HG03060 (cell line): Measurements from ENCODE around the gene PEMT.
"Not testable (repeated sequence)": the region's sequence is repeated elsewhere in the genome, so short reads cannot be mapped to it uniquely, and the experiment has no call there.

Experiments
- ATAC-seq: cut with Tn5 transposase; IDR thresholded peaks from one replicate; pipeline ENCODE4 v1.9.1; 2021; ENCODE audit warnings: low read depth, moderate number of reproducible peaks; ENCODE audit not compliant: unreplicated experiment

The PEMT gene, protein sequence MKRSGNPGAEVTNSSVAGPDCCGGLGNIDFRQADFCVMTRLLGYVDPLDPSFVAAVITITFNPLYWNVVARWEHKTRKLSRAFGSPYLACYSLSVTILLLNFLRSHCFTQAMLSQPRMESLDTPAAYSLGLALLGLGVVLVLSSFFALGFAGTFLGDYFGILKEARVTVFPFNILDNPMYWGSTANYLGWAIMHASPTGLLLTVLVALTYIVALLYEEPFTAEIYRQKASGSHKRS

DNA sequence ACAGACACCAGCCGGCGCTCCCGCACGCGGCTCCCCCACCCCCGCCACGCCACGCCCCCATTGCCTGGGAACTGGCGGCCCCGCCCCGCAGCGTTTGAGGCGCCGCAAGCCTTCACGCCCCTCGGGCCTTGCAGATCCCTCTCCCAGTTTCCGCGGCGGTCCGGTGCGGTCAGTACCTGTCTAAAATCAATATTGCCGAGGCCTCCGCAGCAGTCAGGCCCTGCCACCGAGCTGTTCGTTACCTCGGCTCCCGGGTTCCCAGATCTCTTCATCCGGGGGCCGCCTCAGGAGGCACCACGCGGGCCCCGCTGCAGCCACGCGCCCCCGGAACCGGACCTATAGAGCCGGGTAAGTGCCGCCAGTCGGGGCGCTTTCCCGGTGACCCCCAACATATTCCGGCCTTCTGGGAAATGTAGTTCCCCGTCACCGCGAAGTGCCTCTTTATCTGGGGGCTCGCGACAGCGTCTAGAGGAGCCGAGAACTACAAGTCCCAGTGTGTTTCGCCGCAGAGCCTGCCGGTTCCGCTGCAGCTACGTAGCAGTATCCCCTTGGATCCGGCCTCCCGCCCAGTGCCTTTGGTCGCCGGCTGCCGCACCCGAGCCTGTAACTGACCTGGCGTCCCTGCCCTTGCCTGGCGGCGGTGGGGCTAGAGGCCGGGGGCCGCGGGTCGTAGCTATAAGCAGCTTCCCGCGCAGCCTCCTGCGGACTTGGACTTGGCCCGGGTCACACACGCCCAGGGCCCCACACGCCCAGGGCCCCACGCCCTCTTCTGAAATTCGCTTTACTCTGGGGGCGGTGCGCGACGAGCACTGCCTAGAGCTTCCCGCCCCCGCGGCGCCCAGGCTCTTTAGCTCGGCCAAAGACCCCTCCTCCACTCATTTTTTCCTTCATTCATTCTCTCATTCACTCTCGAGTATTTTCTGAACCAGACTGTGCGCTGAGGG is at the start of gene PEMT:
Gene PEMT (minus strand): TSS at position 354 of the 944 bp plus-strand sequence. CDS start 82 bp downstream, at position 272.
- ATAC-seq = peak; percentile 94

DNA sequence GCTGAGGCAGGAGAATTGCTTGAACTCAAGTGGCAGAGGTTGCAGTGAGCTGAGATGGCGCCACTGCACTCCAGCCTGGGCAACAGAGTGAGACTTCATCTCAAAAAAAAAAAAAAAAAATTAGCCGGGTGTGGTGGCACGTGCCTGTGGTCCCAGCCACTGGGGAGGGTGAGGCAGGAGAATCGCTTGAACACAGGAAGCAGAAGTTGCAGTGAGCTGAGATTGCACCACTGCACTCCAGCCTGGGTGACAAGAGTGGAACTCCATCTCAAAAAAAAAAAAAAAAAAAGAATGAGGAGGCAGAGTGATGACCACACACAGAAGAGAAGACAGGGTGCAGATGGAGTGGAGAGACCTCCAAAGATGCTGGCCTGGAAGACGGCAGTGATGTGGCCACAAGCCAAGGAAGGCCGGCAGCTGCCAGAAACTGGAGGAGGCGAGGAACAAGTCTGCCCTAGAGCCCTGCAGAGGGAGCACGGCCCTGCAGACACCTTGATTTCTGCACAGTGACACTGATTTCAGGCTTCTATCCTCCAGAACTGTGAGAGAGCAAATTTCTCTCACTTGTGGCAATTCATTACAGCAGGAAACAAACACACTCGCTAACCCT is 48.3 kb upstream of the PEMT start:
- ATAC-seq = not testable (repeated sequence)

- ATAC-seq = no peak
Observed at GRCh38 chr17:17638467-17638866, 47.0 kb upstream of the PEMT start.

GRCh38 chr17:17636272-17636885 is 44.9 kb upstream of the PEMT start:
- no peak for ATAC-seq

GRCh38 chr17:17635537-17636271 is 44.2 kb upstream of the PEMT start:
- ATAC-seq = not testable (repeated sequence)

- no peak for ATAC-seq
Observed at GRCh38 chr17:17635126-17635525, 43.6 kb upstream of the PEMT start.

DNA sequence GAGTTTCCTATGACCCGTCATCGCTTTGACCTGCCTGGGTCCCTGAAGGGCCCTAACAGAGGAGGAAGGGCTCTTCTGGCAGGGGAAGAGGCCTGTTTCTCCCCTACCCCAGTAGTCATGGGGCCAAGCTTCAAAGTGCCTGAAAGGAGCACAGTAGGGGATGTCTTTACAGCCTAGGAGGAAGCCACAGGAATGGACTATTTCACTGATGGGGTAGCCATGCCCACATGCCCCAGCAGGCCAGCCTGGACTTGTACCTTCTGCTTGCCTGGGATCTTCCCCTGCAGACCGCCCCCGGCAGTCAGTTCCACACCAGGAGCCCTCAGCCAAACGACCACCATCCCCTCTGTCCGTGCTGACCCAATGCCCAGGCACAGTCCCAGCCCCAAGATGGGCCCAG is 41.8 kb upstream of the PEMT start:
- no peak for ATAC-seq

- not testable (repeated sequence) for ATAC-seq
Observed at GRCh38 chr17:17632690-17633089, 41.2 kb upstream of the PEMT start.

- ATAC-seq = no peak
Observed at GRCh38 chr17:17628388-17629008, 37.0 kb upstream of the PEMT start.

- no peak for ATAC-seq
Observed at GRCh38 chr17:17626840-17627239, 35.3 kb upstream of the PEMT start.

GRCh38 chr17:17626151-17626805 is 34.8 kb upstream of the PEMT start:
- no peak for ATAC-seq

- no peak for ATAC-seq
Observed at GRCh38 chr17:17624741-17625140, 33.2 kb upstream of the PEMT start.

GRCh38 chr17:17623904-17624303 is 32.4 kb upstream of the PEMT start:
- no peak for ATAC-seq

DNA sequence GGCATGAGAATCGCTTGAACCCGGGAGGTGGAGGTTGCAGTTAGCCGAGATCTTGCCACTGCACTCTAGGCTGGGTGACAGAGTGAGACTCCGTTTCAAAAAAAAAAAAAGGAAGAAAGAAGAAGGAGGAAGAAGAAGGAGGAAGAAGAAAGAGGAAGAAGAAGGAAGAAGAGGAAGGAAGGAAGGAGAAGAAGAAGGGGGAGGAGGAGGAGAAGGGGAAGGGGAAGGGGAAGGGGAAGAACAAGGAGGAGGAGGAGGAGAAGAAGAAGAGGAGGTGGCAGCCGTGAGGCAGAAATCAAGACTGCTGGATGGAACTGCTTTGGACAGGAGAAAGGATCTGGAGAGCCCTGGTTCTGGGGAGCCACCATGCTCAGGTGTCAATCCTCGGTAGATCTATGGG is 29.7 kb upstream of the PEMT start:
- no peak for ATAC-seq

DNA sequence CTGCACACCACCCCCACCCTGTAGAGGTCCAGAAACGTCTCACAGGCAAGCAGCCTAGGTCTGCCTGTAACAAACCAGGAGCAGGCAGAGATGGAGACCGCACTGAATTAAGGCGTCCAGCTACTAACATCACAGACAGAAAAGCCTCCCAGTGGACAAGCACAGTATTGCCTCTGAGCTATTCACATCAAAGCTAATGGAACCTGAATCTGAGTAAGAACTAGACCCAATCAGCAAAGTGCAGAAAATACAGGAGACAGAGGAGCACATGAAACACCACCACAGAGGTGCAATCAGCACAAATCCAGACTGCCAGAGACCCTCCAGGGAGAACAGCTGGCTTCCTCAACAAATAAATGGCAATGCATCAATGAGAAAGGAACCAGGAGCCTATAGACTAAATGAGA is 22.2 kb upstream of the PEMT start:
- no peak for ATAC-seq

DNA sequence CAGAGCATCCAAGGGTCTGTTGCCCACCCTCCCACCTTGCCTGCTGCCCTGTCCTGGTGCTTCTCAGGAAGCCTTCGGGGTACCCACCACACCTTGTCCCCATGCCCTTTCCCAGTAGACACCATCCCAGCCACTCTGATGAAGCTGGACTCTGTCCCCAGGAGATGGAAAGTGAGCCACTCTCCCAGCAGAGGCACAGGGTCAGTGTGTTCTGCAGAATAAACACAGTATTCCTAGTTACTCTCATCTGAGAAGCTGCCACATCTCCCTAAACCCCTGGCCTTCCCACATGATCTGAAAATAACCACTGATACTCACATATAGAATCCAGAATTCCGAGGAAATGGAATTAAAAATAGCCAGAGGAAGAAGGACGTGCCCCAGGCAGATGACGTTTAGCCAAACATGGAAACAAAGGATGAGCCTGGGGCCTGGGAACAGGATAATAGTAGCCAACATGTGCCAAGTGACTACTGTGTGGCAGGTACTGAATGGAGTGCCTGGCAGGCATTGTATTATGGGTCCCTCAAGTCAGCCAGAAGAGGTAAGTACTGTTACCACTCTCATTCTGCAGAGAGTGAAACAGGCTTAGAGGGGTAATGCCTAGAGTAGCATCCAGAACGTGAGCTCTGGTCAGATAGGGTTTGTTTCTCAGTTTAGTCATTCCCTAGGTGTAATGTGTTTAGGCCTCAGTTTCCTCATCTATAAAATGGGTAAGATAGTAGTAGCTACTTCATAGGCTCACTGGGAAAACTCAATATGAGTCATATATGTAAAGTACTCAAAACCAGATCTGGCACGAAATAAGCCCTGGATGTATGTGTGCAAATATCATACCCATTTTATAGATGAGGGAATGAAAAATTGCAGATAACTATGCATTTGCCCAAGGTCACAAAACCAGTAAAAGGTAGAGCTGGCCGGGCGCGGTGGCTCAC is 20.8 kb upstream of the PEMT start:
- no peak for ATAC-seq

- ATAC-seq = no peak
Observed at GRCh38 chr17:17609121-17609520, 17.6 kb upstream of the PEMT start.

GRCh38 chr17:17606416-17607000 is 15.0 kb upstream of the PEMT start:
- no peak for ATAC-seq
